ENCODE data around the gene TRPT1. TPM values are rescaled to one million over a fixed set of nuclear protein-coding genes. Genes with fewer than 3 reads are reported as not detected.

The TRPT1 gene
- polyA plus RNA-seq, 1 donor from 2014 or later: 75.0 TPM

GRCh38 chr11:64180891-64181290, 45.1 kb downstream of the TRPT1 start:
- H3K27me3 Mint-ChIP-seq: no peaks in the 10 kb centered on the region
- no peaks in the 10 kb centered on the region for H3K9me3 Mint-ChIP-seq
- no peak overlapping the region for H3K27ac Mint-ChIP-seq
- H3K36me3 Mint-ChIP-seq: peaks cover 5% of the 10 kb centered on the region
- H3K4me3 Mint-ChIP-seq: no peak overlapping the region
- H3K4me1 Mint-ChIP-seq: peaks cover 15 to 28% (median 27%) of the 10 kb centered on the region in 3 donors

- Mint-ChIP-seq H3K4me3 (no peak overlapping the region), H3K27ac (no peak overlapping the region), H3K27me3 (no peaks in the 10 kb centered on the region), H3K4me1 (peaks cover 6 to 26% (median 24%) of the 10 kb centered on the region in 3 donors), H3K36me3 (peaks cover 5% of the 10 kb centered on the region), H3K9me3 (peaks cover 0 to 2% (median 0%) of the 10 kb centered on the region in 3 donors)
Observed at GRCh38 chr11:64178951-64179639, 46.9 kb downstream of the TRPT1 start.

- peaks cover 0 to 3% (median 0%) of the 10 kb centered on the region in 3 donors for H3K9me3 Mint-ChIP-seq
- peaks cover 6 to 22% (median 18%) of the 10 kb centered on the region in 3 donors for H3K4me1 Mint-ChIP-seq
- H3K27me3 Mint-ChIP-seq: no peaks in the 10 kb centered on the region
- H3K4me3 Mint-ChIP-seq: peak overlapping the region in 1 of 4 donors; percentile 42
- H3K36me3 Mint-ChIP-seq: peaks cover 5% of the 10 kb centered on the region
- H3K27ac Mint-ChIP-seq: no peak overlapping the region
Observed at GRCh38 chr11:64178203-64178602, 47.8 kb downstream of the TRPT1 start.

GRCh38 chr11:64176751-64177150, 49.2 kb downstream of the TRPT1 start:
- Mint-ChIP-seq H3K27me3 (no peaks in the 10 kb centered on the region), H3K4me1 (peaks cover 6 to 15% (median 13%) of the 10 kb centered on the region in 3 donors), H3K4me3 (no peak overlapping the region), H3K27ac (no peak overlapping the region), H3K9me3 (peaks cover 0 to 3% (median 0%) of the 10 kb centered on the region in 3 donors), H3K36me3 (peaks cover 5% of the 10 kb centered on the region)

Other genes with a start within 250 kb of the TRPT1 start
- 117 TPM for gene OTUB1, start 239.7 kb downstream of the TRPT1 start, polyA plus RNA-seq
- gene FLRT1, start 190.3 kb downstream of the TRPT1 start, polyA plus RNA-seq: not detected
- 9.7 TPM for gene MACROD1, start 60.1 kb downstream of the TRPT1 start, polyA plus RNA-seq
- 102 TPM for gene STIP1, start 40.0 kb downstream of the TRPT1 start, polyA plus RNA-seq
- 149 TPM for gene FERMT3, start 19.5 kb downstream of the TRPT1 start, polyA plus RNA-seq
- 56.6 TPM for gene NUDT22, start 88 bp upstream of the TRPT1 start, polyA plus RNA-seq
- 49.3 TPM for gene DNAJC4, start 4.4 kb upstream of the TRPT1 start, polyA plus RNA-seq
- gene VEGFB, start 8.4 kb upstream of the TRPT1 start, polyA plus RNA-seq: 34.8 TPM
- gene FKBP2, start 14.9 kb upstream of the TRPT1 start, polyA plus RNA-seq: 101 TPM
- 48.1 TPM for gene PPP1R14B, start 20.8 kb upstream of the TRPT1 start, polyA plus RNA-seq
- 0.33 TPM for gene PLCB3, start 25.3 kb upstream of the TRPT1 start, polyA plus RNA-seq
- gene BAD, start 58.5 kb upstream of the TRPT1 start, polyA plus RNA-seq: 53.2 TPM
- 19.7 TPM for gene GPR137, start 59.7 kb upstream of the TRPT1 start, polyA plus RNA-seq
- gene KCNK4, start 65.1 kb upstream of the TRPT1 start, polyA plus RNA-seq: not detected
- not detected for gene CATSPERZ, start 74.2 kb upstream of the TRPT1 start, polyA plus RNA-seq
- gene ESRRA, start 79.3 kb upstream of the TRPT1 start, polyA plus RNA-seq: 11.2 TPM
- 560 TPM for gene TRMT112, start 91.4 kb upstream of the TRPT1 start, polyA plus RNA-seq
- 185 TPM for gene PRDX5, start 91.9 kb upstream of the TRPT1 start, polyA plus RNA-seq
- gene CCDC88B, start 114.0 kb upstream of the TRPT1 start, polyA plus RNA-seq: 33.0 TPM
- 12.2 TPM for gene RPS6KA4, start 133.0 kb upstream of the TRPT1 start, polyA plus RNA-seq

All from IgD-negative memory B cell (primary cell).